H9 (cell line): ENCODE results near the gene NR1D1. TPM values are rescaled to one million over a fixed set of nuclear protein-coding genes. Genes with fewer than 3 reads are reported as not detected.

Source experiments
- DNase-seq: peaks from one replicate; pipeline ENCODE4 v3.0.0-alpha.2; 2017
- H2AFZ ChIP-seq: one replicate; pipeline ENCODE4 v1.6.1; 2013; ENCODE audit warnings: mild to moderate bottlenecking, low read length, control low read depth, moderate library complexity
- H2AK5ac ChIP-seq: 2 replicates; pipeline ENCODE4 v1.6.1; 2013; ENCODE audit warnings: low read length, control low read depth, mixed read lengths; ENCODE audit not compliant: insufficient read length
- H2BK120ac ChIP-seq: one replicate; pipeline ENCODE4 v1.6.1; 2013; ENCODE audit warnings: low read depth, mild to moderate bottlenecking, low read length, control low read depth, inconsistent platforms; ENCODE audit not compliant: poor library complexity, severe bottlenecking
- H2BK12ac ChIP-seq: 2 replicates; pipeline ENCODE4 v1.6.1; 2013; ENCODE audit warnings: low read length, control low read depth, mixed read lengths, low read depth; ENCODE audit not compliant: insufficient read length
- H2BK15ac ChIP-seq: 2 replicates; pipeline ENCODE4 v1.6.1; 2013; ENCODE audit warnings: low read depth, low read length, control low read depth
- H2BK20ac ChIP-seq: one replicate; pipeline ENCODE4 v1.6.1; 2013; ENCODE audit warnings: low read depth, mild to moderate bottlenecking, low read length, control low read depth, inconsistent platforms; ENCODE audit not compliant: poor library complexity, severe bottlenecking
- H2BK5ac ChIP-seq: 2 replicates; pipeline ENCODE4 v1.6.1; 2013; ENCODE audit warnings: low read length, control low read depth, mixed read lengths; ENCODE audit not compliant: insufficient read length
- H3K14ac ChIP-seq: 2 replicates; pipeline ENCODE4 v1.6.1; 2013; ENCODE audit warnings: low read length, control low read depth; ENCODE audit not compliant: insufficient read depth
- H3K18ac ChIP-seq: 2 replicates; pipeline ENCODE4 v1.6.1; 2013; ENCODE audit warnings: low read depth, mild to moderate bottlenecking, mixed read lengths, low read length, control low read depth; ENCODE audit not compliant: insufficient read length
- H3K23ac ChIP-seq: 2 replicates; pipeline ENCODE4 v1.6.1; 2013; ENCODE audit warnings: low read length, control low read depth, mixed read lengths, low read depth; ENCODE audit not compliant: insufficient read length
- H3K23me2 ChIP-seq: 2 replicates; pipeline ENCODE4 v1.6.1; 2013; ENCODE audit warnings: low read depth, mild to moderate bottlenecking, mixed read lengths, low read length, control low read depth; ENCODE audit not compliant: insufficient read length, poor library complexity, severe bottlenecking
- H3K27ac ChIP-seq: 2 replicates; pipeline ENCODE4 v1.5.1; 2013; ENCODE audit warnings: low read length, control low read depth, mixed read lengths, low read depth; ENCODE audit not compliant: insufficient read length
- H3K27me3 ChIP-seq: 2 replicates; pipeline ENCODE4 v1.6.1; 2013; ENCODE audit warnings: low read length, control low read depth, inconsistent platforms; ENCODE audit not compliant: insufficient read depth
- H3K4ac ChIP-seq: 2 replicates; pipeline ENCODE4 v1.6.1; 2013; ENCODE audit warnings: low read depth, mild to moderate bottlenecking, control low read depth, inconsistent platforms, low read length, moderate library complexity
- H3K4me1 ChIP-seq: 2 replicates; pipeline ENCODE4 v1.6.1; 2013; ENCODE audit warnings: low read length, control low read depth, inconsistent platforms; ENCODE audit not compliant: insufficient read depth
- H3K4me2 ChIP-seq: 2 replicates; pipeline ENCODE4 v1.6.1; 2013; ENCODE audit warnings: low read length, control low read depth, mixed read lengths; ENCODE audit not compliant: insufficient read length, insufficient read depth
- H3K56ac ChIP-seq: 2 replicates; pipeline ENCODE4 v1.6.1; 2013; ENCODE audit warnings: low read depth, mild to moderate bottlenecking, mixed read lengths, low read length, control low read depth; ENCODE audit not compliant: insufficient read length
- H3K79me1 ChIP-seq: 2 replicates; pipeline ENCODE4 v1.6.1; 2013; ENCODE audit warnings: low read depth, mild to moderate bottlenecking, moderate library complexity, low read length, control low read depth, inconsistent platforms; ENCODE audit not compliant: insufficient read depth, poor library complexity, severe bottlenecking
- H3K79me2 ChIP-seq: 2 replicates; pipeline ENCODE4 v1.6.1; 2013; ENCODE audit warnings: low read length, control low read depth, inconsistent platforms; ENCODE audit not compliant: insufficient read depth
- H3K9ac ChIP-seq: 2 replicates; pipeline ENCODE4 v1.6.1; 2013; ENCODE audit warnings: low read length, control low read depth, mixed read lengths; ENCODE audit not compliant: insufficient read length; ENCODE audit errors: extremely low read depth
- H3K9me3 ChIP-seq: one replicate; pipeline ENCODE4 v1.6.1; 2013; ENCODE audit warnings: low read depth, low read length, inconsistent platforms; ENCODE audit not compliant: control insufficient read depth
- H3T11ph ChIP-seq: one replicate; pipeline ENCODE4 v1.6.1; 2013; ENCODE audit warnings: mild to moderate bottlenecking, low read length, control low read depth, inconsistent platforms
- H4K20me1 ChIP-seq: one replicate; pipeline ENCODE4 v1.6.1; 2013; ENCODE audit not compliant: control insufficient read depth, insufficient read length, insufficient read depth
- H4K5ac ChIP-seq: 2 replicates; pipeline ENCODE4 v1.6.1; 2013; ENCODE audit warnings: low read depth, mild to moderate bottlenecking, mixed read lengths, low read length, control low read depth; ENCODE audit not compliant: insufficient read length
- H4K8ac ChIP-seq: replicated peaks from 2 replicates; pipeline ENCODE4 v1.6.1; 2013; ENCODE audit warnings: low read length, control low read depth, mixed read lengths, low read depth; ENCODE audit not compliant: insufficient read length
- H4K91ac ChIP-seq: 2 replicates; pipeline ENCODE4 v1.6.1; 2013; ENCODE audit warnings: low read depth, mild to moderate bottlenecking, moderate library complexity, mixed read lengths, low read length, control low read depth; ENCODE audit not compliant: insufficient read length
- H3K27ac Mint-ChIP-seq, 3 experiments: 2 replicates in 2 of 3; 3 replicates in 1 of 3; pipeline ENCODE4 v1.8.0; 2020 to 2021; ENCODE audit warnings: mixed read lengths in 3 of 3, mild to moderate bottlenecking in 1 of 3, moderate library complexity in 1 of 3
- H3K27me3 Mint-ChIP-seq: 2 replicates; pipeline ENCODE4 v1.8.0; 2021; ENCODE audit warnings: low read depth, mild to moderate bottlenecking, moderate library complexity, mixed read lengths
- H3K36me3 Mint-ChIP-seq, 3 experiments: 2 replicates in 2 of 3; 3 replicates in 1 of 3; pipeline ENCODE4 v1.8.0; 2020 to 2021; ENCODE audit warnings: low read depth in 3 of 3, mixed read lengths in 3 of 3; ENCODE audit not compliant: insufficient read depth in 1 of 3
- H3K4me1 Mint-ChIP-seq, 2 experiments: 2 replicates each; pipeline ENCODE4 v1.8.0; 2020; ENCODE audit warnings: mixed read lengths in 2 of 2
- H3K4me3 Mint-ChIP-seq, 2 experiments: 2 replicates in 1 of 2; 3 replicates in 1 of 2; pipeline ENCODE4 v1.8.0; 2020 to 2021; ENCODE audit warnings: mild to moderate bottlenecking in 2 of 2, mixed read lengths in 2 of 2, moderate library complexity in 1 of 2
- H3K9me3 Mint-ChIP-seq, 2 experiments: 2 replicates in 1 of 2; 3 replicates in 1 of 2; pipeline ENCODE4 v1.8.0; 2020; ENCODE audit warnings: mild to moderate bottlenecking in 2 of 2, mixed read lengths in 2 of 2, moderate library complexity in 1 of 2
- CTCF ChIP-seq: fragments of 200-600 bp; sonication (generic); conservative IDR thresholded peaks from 3 replicates; pipeline ENCODE4 v1.8.0; 2021; ENCODE audit warnings: antibody characterized with exemption, mild to moderate bottlenecking
- WGBS: extraction: QIAGEN DNeasy Blood & Tissue Kit; methylation state at CpG from one replicate; pipeline ENCODE4 v1.1.7; 2013; ENCODE audit warnings: missing lambda C conversion rate, low lambda C conversion rate, mixed read lengths; ENCODE audit not compliant: insufficient read length; ENCODE audit errors: extremely low coverage; 5-methylcytosine and 5-hydroxymethylcytosine counted together
- total RNA-seq: library from RNA; stranded (reverse); gene quantifications from 2 replicates; pipeline ENCODE4 v1.2.1, GENCODE V29; 2021

NR1D1 gene
- total RNA-seq, 1 experiment from 2014 or later, result 8.6 TPM

- no peak overlapping the region for H2BK120ac ChIP-seq
- peaks cover 8% of the 10 kb centered on the region; the same call in 1 of the 2 replicates for H3K27me3 ChIP-seq
- H3K4ac ChIP-seq, result no peak overlapping the region
- TF ChIP-seq CTCF, result no peak
- Mint-ChIP-seq H3K4me1 (peaks cover 46 to 52% of the 10 kb centered on the region in 2 experiments), H3K9me3 (peaks cover 0 to 7% of the 10 kb centered on the region in 2 experiments; a peak in 2 of 5 replicates), H3K4me3 (peak overlapping the region; percentile 82 to 87), H3K27me3 (peaks cover 42% of the 10 kb centered on the region), H3K27ac (peak overlapping the region in 2 of 3 experiments; percentile 93 to 96; a peak in 6 of 7 replicates), H3K36me3 (peaks cover 22 to 43% (median 25%) of the 10 kb centered on the region in 3 experiments)
- H3K4me1 ChIP-seq, result peaks cover 6% of the 10 kb centered on the region; the same call in 1 of the 2 replicates
- H3K79me1 ChIP-seq, result no peaks in the 10 kb centered on the region
- H3T11ph ChIP-seq, result no peak overlapping the region
- H3K9ac ChIP-seq, result no peak overlapping the region
- no peak overlapping the region for H4K5ac ChIP-seq
- no peaks in the 10 kb centered on the region for H3K9me3 ChIP-seq
- H2BK15ac ChIP-seq, result no peak overlapping the region
- H3K27ac ChIP-seq, result no peak overlapping the region
- DNase-seq, result peak; percentile 97
- H4K8ac ChIP-seq, result no peak overlapping the region
- peak overlapping the region; percentile 72 for H3K4me2 ChIP-seq
- no peak overlapping the region for H2AK5ac ChIP-seq
- no peak overlapping the region for H3K56ac ChIP-seq
- no peaks in the 10 kb centered on the region for H3K79me2 ChIP-seq
- H2BK12ac ChIP-seq, result no peak overlapping the region
- H4K91ac ChIP-seq, result no peak overlapping the region
- H3K23me2 ChIP-seq, result peaks cover 15% of the 10 kb centered on the region
- H2BK20ac ChIP-seq, result no peak overlapping the region
- peak overlapping the region; percentile 33 for H3K18ac ChIP-seq
- 100% methylated on average over 1 of the region's 52 CpGs for WGBS
- no peak overlapping the region for H3K23ac ChIP-seq
- H3K14ac ChIP-seq, result no peak overlapping the region
- no peak overlapping the region for H2AFZ ChIP-seq
- no peaks in the 10 kb centered on the region for H4K20me1 ChIP-seq
- H2BK5ac ChIP-seq, result no peak overlapping the region
These were observed 1.4 kb downstream of the NR1D1 start for GRCh38 chr17:40098846-40099618.
